SK-N-SH treated with all-trans-retinoic acid at 6 μM for 48 hours (cell line): ENCODE measurements around the gene SLC39A13.

Experiments
- ARNTL ChIP-seq: fragments of 450-650 bp; formaldehyde crosslinking; IDR thresholded peaks from 2 replicates; pipeline ENCODE4 v1.5.0; 2020; ENCODE audit warnings: low read depth, mild to moderate bottlenecking, moderate library complexity, borderline replicate concordance
- CSDC2 ChIP-seq: fragments of 250-450 bp; sonication (Bioruptor Pico); IDR thresholded peaks from 2 replicates; pipeline ENCODE4 v1.5.0; 2020; ENCODE audit warnings: mild to moderate bottlenecking, moderate library complexity
- GLIS3 ChIP-seq: fragments of 250-450 bp; sonication (Bioruptor Pico); IDR thresholded peaks from 2 replicates; pipeline ENCODE4 v1.5.0; 2020; ENCODE audit warnings: mild to moderate bottlenecking, moderate library complexity
- ISL1 ChIP-seq: fragments of 250-450 bp; sonication (Bioruptor Pico); IDR thresholded peaks from 2 replicates; pipeline ENCODE4 v2.1.2; 2022; ENCODE audit warnings: mild to moderate bottlenecking, moderate library complexity
- PPARA ChIP-seq: fragments of 250-450 bp; sonication (Bioruptor Pico); IDR thresholded peaks from 2 replicates; pipeline ENCODE4 v1.5.0; 2020; ENCODE audit warnings: mild to moderate bottlenecking, borderline replicate concordance
- RARB ChIP-seq: fragments of 250-450 bp; sonication (Bioruptor Pico); IDR thresholded peaks from 2 replicates; pipeline ENCODE4 v1.8.0; 2021; ENCODE audit warnings: mild to moderate bottlenecking, moderate library complexity
- TCF4 ChIP-seq: fragments of 250-450 bp; sonication (Bioruptor Pico); IDR thresholded peaks from 2 replicates; pipeline ENCODE4 v1.8.0; 2021; ENCODE audit warnings: mild to moderate bottlenecking, moderate library complexity, borderline replicate concordance
- ZC3H10 ChIP-seq: fragments of 250-450 bp; sonication (Bioruptor Pico); IDR thresholded peaks from 2 replicates; pipeline ENCODE4 v1.5.1; 2021; ENCODE audit warnings: mild to moderate bottlenecking, moderate library complexity
- ZFP3 ChIP-seq: fragments of 250-450 bp; sonication (Bioruptor Pico); IDR thresholded peaks from 2 replicates; pipeline ENCODE4 v1.5.0; 2020; ENCODE audit warnings: mild to moderate bottlenecking, moderate library complexity
- TF ChIP-seq, protein P1 (sequence below): fragments of 250-450 bp; sonication (Bioruptor Pico); IDR thresholded peaks from 2 replicates; pipeline ENCODE4 v1.8.0; 2020; ENCODE audit warnings: mild to moderate bottlenecking, moderate library complexity, borderline replicate concordance
- TF ChIP-seq, protein P2 (sequence below): fragments of 250-450 bp; sonication (Bioruptor Pico); IDR thresholded peaks from 2 replicates; pipeline ENCODE4 v1.5.1; 2020; ENCODE audit warnings: low read depth, mild to moderate bottlenecking, moderate library complexity

DNA sequence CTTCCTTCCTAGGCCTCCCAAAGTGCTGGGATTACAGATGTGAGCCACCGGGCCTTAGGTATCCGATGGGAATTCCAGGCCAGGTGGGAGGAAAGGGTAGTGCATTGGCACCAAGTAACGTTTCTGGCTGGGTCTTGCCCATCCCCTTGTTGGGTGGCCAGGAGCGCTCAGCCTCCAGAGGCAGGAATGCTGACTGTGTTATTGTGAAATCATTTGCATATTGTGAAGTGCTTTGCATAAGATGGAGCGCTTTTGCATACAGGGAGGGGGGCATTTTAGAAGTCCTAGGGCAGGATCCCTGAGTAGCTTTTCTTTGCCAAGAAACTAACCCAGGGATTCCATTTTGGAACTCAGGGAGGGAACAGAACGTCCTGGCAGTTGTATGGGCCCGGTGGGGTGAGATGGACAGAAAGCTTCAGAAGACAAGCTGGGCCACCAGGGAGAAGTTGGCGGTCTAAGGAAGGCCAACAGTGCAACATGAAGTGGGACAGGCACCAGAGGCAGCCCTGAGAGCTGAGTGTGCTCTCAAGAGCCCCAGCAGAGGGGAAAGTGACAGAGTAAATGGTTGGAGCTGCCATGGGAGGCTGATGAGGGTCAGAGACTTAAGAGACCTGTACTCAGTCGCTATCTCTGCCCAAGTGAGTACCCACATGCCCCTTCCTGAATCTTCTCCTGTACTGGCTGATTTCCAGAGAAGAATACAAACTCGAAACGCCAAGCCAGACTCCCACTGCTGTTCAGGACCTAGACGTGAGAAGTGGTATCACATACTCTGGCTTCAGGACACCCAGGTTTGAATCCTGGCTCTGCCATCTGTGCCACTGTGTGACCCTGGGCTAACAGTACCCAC is 1.3 kb upstream of the SLC39A13 start:
- TF ChIP-seq TCF4 (CRISPR knock-in tag) (no peak), PPARA (CRISPR knock-in tag) (no peak), CSDC2 (CRISPR knock-in tag) (no peak), ZC3H10 (CRISPR knock-in tag) (no peak), RARB (CRISPR knock-in tag) (no peak), ISL1 (no peak), ZFP3 (CRISPR knock-in tag) (no peak), ARNTL (no peak), GLIS3 (CRISPR knock-in tag) (no peak)
- TF ChIP-seq, protein P1, sequence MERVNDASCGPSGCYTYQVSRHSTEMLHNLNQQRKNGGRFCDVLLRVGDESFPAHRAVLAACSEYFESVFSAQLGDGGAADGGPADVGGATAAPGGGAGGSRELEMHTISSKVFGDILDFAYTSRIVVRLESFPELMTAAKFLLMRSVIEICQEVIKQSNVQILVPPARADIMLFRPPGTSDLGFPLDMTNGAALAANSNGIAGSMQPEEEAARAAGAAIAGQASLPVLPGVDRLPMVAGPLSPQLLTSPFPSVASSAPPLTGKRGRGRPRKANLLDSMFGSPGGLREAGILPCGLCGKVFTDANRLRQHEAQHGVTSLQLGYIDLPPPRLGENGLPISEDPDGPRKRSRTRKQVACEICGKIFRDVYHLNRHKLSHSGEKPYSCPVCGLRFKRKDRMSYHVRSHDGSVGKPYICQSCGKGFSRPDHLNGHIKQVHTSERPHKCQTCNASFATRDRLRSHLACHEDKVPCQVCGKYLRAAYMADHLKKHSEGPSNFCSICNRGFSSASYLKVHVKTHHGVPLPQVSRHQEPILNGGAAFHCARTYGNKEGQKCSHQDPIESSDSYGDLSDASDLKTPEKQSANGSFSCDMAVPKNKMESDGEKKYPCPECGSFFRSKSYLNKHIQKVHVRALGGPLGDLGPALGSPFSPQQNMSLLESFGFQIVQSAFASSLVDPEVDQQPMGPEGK (CRISPR knock-in tag) = no peak
- TF ChIP-seq, protein P2, sequence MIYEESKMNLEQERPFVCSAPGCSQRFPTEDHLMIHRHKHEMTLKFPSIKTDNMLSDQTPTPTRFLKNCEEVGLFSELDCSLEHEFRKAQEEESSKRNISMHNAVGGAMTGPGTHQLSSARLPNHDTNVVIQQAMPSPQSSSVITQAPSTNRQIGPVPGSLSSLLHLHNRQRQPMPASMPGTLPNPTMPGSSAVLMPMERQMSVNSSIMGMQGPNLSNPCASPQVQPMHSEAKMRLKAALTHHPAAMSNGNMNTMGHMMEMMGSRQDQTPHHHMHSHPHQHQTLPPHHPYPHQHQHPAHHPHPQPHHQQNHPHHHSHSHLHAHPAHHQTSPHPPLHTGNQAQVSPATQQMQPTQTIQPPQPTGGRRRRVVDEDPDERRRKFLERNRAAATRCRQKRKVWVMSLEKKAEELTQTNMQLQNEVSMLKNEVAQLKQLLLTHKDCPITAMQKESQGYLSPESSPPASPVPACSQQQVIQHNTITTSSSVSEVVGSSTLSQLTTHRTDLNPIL (CRISPR knock-in tag) = no peak
